AG09309 (cell line): ENCODE data around the gene GALNT10.

Experiments
- DNase-seq: peaks from one replicate; pipeline ENCODE4 v3.0.0-alpha.2; 2010; ENCODE audit warnings: low read depth
- H3K4me3 ChIP-seq: 2 replicates; pipeline ENCODE4 v1.5.1; 2011; ENCODE audit warnings: mild to moderate bottlenecking, low read depth, low read length, moderate library complexity; ENCODE audit not compliant: control insufficient read depth
- CTCF ChIP-seq: IDR thresholded peaks from 2 replicates; pipeline ENCODE4 v1.5.1; 2011; ENCODE audit warnings: mild to moderate bottlenecking, low read depth, low read length, inconsistent platforms; ENCODE audit not compliant: insufficient read depth, control insufficient read depth; ENCODE audit errors: missing control alignments

Gene GALNT10

GRCh38 chr5:154406826-154407225, 216.3 kb downstream of the GALNT10 start:
- H3K4me3 ChIP-seq, result no peak overlapping the region
- DNase-seq, result no peak
- TF ChIP-seq CTCF, result no peak

- no peak overlapping the region for H3K4me3 ChIP-seq
- TF ChIP-seq CTCF, result no peak
- no peak for DNase-seq
Measured at GRCh38 chr5:154408811-154409210, 218.3 kb downstream of the GALNT10 start.

GRCh38 chr5:154409230-154409840, 218.8 kb downstream of the GALNT10 start:
- no peak for TF ChIP-seq CTCF
- DNase-seq, result no peak
- no peak overlapping the region for H3K4me3 ChIP-seq

GRCh38 chr5:154410008-154410407, 219.5 kb downstream of the GALNT10 start:
- no peak overlapping the region for H3K4me3 ChIP-seq
- DNase-seq, result no peak
- no peak for TF ChIP-seq CTCF

GRCh38 chr5:154410786-154411185, 220.3 kb downstream of the GALNT10 start:
- no peak for DNase-seq
- H3K4me3 ChIP-seq, result no peak overlapping the region
- no peak for TF ChIP-seq CTCF

GRCh38 chr5:154411338-154411737, 220.8 kb downstream of the GALNT10 start:
- no peak for TF ChIP-seq CTCF
- no peak for DNase-seq

GRCh38 chr5:154412316-154412715, 221.8 kb downstream of the GALNT10 start:
- DNase-seq, result no peak
- TF ChIP-seq CTCF, result no peak
- no peak overlapping the region for H3K4me3 ChIP-seq

More at GRCh38 chr5:154411338-154411737, 220.8 kb downstream of the GALNT10 start:
- H3K4me3 ChIP-seq, result no peak overlapping the region
